ENCODE measurements around the gene SLC35A5.

SLC35A5 gene

DNA sequence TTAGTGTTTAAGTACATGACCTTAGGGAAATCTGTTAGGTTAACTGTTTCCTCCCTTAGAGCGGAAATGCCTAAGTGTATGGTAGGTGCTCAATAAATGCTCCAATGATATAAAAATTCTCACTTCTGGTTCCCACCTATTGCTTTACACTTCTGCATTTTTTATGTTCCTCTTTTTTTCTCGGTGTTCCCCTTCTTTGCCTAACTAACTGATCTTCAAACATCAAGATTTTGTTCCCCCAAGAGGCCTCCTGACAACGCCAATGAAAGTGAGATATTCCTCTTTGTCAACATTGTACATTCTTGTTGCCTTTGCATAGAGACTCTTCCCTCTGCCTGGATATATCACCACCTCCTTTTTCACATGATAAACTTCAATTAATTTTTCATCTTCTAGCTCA is 17.4 kb downstream of the SLC35A5 start:
- DNase-seq, result peak; percentile 34

DNA sequence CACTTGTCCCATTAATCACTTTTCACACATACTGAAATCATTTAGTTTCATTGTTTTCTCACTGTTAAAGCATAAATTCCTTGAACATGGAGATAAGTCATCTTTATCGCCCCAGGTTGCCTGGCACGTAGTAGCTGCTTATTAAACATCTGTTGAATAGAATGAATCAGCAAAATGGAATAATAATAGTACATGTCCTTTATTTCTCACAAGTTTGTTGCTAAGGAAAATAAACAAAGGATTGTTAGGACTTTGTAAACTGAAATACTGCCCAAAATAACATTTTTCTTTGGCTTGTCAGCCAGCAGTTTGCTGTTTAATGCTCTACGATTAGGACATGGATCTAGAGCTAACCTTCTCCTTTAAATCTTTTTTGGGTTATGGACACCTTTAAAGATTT is 17.9 kb downstream of the SLC35A5 start:
- DNase-seq, result no peak

DNA sequence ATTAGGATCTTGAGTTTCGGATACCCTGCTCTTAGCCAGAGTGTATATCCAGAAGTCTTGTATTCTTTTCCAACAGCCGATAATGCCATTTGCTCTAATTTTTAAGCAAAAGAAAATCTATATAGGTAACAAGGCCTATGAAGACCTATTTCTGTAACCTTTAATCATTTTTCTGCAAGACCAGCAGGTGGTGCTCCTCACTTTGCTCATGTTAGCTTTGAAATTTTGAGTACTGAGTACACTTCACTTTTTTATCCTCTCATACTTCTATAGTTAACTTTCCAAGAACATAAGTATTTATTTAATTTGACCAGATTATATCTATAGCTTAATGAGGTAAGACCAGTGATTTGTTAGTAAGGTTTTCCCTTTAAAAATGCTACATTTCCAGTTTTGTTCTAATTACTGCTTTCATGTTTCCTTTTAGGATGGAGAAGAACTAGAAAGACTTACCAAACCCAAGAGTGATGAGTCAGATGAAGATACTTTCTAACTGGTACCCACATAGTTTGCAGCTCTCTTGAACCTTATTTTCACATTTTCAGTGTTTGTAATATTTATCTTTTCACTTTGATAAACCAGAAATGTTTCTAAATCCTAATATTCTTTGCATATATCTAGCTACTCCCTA is 20.5 kb downstream of the SLC35A5 start:
- DNase-seq, result peak; percentile 3

DNA sequence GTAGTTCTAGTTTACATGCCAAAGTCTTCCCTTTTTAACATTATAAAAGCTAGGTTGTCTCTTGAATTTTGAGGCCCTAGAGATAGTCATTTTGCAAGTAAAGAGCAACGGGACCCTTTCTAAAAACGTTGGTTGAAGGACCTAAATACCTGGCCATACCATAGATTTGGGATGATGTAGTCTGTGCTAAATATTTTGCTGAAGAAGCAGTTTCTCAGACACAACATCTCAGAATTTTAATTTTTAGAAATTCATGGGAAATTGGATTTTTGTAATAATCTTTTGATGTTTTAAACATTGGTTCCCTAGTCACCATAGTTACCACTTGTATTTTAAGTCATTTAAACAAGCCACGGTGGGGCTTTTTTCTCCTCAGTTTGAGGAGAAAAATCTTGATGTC is 21.3 kb downstream of the SLC35A5 start:
- no peak for DNase-seq

DNA sequence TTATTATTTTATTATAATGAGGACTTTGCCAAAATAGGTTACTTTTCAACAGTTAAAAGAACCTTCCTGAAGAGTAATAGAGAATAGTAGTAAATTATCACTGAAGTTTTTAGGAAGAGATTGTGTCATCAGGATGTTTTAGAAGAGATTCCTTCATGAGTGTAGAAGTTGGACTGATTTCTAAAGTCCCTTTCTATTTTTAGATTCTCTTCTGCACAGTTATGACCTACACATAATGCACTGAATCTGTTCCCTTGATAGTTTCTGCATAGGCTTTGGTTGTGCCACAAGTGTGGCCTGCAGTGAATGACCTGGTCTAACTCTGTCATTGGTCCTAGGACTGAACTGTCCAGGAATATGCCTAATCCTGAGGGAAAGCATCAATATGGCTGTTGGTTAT is 23.9 kb downstream of the SLC35A5 start:
- DNase-seq, result no peak

DNA sequence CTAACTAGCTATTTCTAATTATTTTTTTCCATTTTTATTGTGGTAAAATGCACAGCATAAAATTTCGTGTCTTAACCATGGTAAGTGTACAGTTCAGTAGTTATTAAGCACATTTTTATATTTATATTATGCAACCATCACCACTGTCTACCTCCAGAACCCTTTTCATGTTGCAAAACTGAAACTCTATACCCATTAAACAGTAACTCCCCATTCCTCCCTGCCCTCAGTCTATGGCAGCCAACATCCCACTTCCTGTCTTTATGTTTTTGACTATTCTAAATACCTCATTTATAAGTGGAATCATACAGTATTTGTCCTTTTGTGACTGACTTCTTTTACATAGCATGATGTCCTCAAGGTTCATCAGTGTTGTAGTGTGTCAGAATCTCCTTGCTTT is 25.5 kb downstream of the SLC35A5 start:
- DNase-seq, result no peak

DNA sequence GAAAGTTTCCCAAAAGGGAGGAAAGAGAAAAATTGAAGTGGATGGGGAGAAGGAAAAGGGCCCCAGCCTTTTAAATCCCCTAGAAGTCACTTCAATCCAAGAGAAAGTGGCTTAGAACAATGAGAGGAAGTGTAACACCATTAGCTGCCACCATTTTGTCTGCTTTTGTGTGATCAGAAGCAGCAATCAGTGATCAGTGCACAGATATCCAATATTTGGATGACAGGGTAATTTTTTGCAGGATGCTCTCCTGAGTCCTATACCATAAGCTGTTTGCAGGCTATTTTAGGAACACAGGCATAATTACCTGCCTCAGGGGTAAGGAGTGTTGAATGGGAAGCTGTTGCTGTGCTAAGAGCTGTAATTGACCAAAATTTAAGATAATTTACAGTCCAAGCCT is 31.4 kb downstream of the SLC35A5 start:
- no peak for DNase-seq

DNA sequence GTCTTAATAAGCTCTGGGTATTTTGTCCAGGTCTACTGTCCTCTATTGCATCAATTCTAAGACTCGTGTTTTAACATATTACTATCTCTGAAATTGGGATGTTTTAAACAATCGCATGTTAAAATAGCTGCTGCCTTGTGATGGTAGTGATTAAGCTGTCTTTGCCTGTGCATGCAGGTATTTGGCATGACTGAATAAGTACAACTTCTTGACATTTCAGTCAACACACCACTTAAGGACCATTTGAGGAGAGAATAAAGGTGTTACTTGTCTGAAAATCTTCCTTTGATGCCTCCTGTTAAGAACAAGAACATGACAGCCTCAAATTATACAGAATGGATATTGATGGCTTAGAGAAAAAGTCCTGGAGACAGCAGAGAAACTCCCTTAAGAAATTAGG is 33.0 kb downstream of the SLC35A5 start:
- no peak for DNase-seq

DNA sequence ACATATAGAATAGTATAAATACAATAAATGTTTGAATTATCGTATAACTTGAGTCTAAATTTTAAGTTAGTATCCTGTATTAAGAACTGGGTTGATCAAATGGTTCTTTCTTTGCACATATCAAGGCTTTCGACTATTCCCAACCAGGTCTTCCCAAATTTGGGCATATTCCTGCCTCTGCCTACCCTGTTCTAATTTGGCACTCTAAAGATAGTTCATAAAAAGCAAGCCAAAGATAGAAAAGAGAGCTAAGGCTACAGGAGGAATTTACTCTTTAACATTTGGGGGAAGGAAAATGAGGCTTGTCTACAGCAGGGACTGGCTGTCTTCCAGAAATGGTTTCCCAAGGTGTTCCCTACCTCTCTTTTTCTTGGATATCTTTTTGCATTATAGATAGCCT is 36.1 kb downstream of the SLC35A5 start:
- DNase-seq, result no peak

DNA sequence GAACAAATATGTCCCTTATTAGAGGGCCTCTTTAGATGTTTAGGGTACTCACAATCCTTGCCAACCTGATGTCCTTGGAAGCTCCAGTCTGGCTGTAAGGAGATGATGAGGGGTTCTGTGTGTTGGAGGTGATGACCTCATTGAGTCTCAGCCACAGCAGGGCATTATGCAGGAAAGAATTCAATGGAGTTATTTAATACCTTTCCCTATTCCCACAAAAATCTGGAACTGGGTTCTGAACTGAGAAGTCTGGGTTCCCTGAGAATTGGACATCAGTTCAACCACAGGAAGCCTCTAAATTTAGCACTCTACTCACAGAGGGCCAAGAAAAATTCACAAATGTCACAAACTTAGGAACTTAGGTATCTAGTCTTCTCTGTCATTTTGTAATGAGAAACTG is 36.9 kb downstream of the SLC35A5 start:
- DNase-seq, result no peak

DNA sequence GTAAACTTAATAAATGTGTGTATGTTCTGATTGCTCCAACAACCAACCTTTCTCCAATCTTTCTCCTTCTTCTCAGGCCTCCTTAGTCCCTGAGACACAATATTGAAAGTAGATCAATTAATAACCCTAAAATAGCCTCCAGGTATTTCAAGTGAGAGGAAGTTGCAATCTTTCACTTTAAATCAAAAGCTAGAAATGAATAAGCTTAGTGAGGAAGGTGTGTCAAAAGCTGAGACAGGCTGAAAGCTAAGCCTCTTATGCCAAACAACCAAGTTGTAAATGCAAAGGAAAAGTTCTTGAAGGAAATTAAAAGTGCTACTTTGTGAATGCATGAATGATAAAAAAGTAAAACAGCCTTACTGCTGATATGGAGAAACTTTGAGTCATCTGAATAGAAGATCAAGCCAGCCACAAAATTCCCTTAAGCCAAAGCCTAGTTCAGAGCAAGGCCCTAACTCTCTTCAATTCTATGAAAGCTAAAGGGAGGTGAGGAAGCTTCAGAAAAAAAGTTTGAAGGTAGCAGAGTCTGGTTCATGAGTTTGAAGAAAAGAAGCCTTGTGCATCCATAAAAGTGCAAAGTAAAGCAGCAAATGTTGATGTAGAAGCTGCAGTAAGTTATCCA is 40.5 kb downstream of the SLC35A5 start:
- DNase-seq, result no peak

DNA sequence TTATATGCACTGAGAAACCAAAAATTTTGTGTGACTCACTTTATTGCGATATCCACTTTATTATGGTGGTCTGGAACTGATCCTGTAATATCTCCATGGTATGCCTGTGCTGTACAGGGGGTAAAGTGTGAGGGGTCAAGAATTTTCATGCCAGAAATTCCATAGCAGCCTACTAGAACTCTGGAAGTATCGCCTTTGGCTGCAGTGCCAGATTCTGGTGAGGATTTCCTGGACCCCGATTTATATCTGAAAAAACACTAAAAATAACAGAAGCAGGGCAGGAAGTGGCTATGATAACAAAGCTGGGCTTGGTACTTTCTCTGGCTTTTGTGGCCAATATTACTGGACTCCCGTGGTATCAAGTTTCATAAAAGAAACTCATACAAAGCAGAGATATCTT is 42.7 kb downstream of the SLC35A5 start:
- DNase-seq, result no peak

DNA sequence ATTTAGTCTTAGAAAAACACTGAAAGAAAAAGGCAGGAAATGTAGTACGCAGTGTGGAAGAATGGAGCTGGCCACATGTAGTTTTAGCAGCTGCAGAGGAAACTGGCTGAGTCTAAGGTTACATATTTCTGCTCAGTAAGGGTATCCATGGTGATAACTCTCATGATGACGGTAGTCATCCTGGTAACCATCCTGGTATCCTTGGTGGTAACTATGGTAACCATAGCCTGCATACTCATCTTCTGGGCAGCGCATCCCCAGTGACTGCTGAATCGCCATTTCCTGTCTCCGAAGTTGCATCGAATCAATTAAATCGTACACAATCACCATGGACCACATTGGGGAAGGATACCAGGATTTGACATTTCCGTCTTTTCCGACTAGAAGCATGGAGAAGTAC is 43.4 kb downstream of the SLC35A5 start:
- no peak for DNase-seq

DNA sequence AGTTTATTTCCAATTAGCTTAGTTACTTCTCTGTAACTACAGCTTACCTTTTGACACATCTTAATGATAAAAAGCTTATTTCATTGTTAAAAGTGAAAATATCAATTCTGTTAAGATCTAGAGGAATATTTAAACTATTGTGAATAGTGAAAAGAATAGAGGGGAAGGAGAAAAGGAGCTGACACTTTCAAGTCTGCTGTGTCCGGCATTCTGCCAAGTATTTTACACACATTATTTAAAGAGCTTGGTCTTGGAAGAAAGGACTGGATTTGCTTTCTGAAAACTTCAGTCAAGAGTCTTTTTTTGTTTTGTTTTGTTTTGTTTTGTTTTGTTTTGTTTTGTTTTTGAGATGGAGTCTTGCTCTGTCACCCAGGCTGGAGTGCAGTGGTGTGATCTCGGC is 44.3 kb downstream of the SLC35A5 start:
- no peak for DNase-seq

DNA sequence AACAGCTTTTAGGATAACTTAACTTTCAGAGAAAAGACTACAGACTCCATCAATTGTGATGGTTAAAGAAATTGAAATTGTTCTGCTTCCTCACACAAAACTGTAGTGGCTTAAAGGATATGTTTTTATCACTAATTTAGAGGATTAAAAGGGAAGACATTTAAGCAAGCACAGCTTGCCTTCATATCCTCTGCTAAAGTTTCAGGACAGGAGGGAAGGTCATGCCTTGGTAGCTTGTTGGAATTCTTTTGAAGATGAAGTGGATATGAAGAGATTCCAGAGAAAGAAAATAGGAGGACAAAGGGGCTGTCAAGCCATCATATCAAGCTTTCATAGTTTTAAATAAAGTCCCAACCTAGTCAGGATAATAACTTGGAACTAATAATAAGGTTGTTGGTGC is 46.0 kb downstream of the SLC35A5 start:
- no peak for DNase-seq

DNA sequence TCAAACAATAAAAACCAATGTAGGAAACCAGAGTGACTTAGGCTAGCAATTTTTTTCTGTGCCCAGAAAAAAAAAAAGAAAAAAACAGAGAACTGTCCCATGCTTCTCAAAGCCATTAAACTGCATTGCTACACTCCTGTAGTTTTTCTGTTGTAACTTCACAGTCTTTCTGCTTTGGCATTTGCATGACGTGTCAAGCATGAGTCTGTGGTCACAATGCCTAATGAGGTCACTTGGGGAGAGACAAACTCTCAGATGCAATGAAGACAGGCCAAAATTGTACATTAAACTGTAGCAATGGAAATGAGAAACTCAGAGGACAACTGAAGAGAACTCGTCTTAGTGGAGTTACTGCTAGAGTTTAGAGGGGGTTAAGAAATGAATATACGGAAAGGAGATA is 48.3 kb downstream of the SLC35A5 start:
- DNase-seq, result no peak

DNA sequence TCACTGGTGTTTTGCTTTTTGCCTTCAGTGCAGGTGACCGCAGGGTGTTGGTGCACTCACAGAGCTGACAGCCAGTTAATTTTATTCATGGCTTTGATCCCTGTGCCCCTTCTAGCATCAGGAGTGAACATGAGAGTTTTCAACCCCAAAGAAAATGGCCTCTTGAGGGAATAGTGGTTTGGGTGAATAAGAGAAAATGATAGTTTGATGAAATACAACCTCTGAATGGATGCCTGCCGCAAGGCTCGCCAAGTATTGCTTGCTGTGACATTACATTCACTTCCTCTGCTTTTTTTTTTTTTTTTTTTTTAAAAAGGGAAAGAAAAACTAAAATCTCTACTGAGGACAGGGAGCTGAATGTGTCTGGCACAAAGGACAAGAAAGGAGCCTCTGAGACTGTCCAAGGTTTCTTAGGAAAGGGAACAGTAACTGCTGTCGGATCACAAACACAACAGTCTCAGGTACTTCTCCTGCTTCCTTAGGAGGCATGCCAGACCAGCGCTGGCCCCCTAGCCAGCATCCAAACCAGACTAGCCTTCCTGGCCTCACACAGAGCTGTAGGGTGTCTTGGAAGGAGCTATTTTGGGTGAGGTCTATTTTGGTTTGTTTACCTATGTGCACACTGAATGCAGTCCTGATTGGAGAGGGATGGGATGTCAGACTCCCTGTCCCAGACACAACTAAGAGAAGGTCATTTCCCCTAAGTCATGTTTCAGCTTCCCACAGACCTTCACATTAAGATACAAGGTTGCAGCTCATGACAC is 50.1 kb downstream of the SLC35A5 start:
- no peak for DNase-seq

DNA sequence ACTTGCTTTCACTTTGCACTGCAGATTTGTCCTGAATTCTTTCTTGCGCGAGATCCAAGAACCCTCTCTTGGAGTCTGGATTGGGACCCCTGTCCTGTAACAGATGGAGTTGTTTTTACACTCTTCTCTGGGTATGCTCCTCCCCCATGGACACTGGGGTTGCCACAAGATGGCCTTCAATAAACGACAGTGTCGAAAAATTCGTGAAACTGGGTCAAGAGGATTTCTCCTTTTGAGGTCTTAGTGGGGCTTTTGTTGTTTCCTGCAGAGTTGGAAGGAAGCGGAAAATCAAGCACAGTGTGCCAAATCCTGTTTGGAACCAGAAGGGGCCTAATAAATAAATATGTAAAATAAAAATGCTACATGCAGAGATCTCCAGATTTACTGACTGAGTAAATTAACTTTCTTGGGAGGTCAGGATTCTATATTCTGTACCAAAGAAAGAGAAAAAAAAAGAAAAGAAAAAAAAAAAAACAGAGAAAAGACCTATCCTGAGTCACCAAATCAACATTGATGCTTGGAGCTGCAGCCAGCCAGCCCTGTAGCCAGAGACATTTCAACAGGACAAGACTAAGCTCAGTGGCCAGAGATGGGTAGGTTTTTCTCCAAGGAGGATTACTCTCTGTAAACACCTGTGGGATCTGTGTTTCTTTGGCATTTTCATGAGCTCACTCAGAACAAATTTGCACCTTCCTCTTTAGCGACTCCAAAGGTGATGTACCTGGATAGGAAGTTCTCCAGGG is 54.3 kb downstream of the SLC35A5 start:
- DNase-seq, result no peak

DNA sequence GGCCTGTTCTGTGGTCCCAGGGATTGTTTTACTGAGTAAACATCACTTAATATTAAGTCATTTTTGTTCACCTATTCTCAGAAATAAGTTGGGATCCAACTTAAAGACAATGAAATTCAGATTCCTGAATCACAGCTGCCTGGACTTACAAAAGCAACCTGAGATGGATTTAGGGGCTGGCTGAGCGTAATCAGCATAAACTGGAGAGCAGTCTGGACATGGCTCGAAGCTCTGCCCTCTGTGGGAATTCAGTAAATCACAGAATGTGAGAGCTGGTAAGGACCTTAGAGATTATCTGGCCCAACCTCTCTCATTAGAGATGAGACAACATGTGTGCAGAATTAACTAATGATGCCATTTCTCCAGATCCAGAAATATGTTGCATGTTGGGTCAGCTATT is 55.4 kb downstream of the SLC35A5 start:
- DNase-seq, result no peak

DNA sequence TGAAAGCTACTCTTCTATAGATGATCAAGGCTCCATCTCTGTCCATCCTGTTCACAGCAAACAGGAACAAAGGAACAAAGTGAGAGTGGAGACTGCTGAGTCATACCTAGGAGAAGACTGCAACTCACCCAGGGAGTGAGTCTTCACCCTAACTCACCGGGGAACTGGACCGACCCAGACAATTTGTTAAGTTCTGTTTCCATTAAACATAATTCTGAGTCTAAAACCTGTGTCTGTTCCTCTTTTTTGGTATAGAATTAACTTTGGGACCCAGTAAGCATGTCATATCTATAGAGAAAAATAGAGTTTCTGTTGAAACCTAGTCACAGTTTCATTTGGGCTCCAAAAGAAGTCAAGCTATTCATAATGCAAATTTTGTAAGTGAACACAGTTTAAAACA is 57.5 kb downstream of the SLC35A5 start:
- no peak for DNase-seq

DNA sequence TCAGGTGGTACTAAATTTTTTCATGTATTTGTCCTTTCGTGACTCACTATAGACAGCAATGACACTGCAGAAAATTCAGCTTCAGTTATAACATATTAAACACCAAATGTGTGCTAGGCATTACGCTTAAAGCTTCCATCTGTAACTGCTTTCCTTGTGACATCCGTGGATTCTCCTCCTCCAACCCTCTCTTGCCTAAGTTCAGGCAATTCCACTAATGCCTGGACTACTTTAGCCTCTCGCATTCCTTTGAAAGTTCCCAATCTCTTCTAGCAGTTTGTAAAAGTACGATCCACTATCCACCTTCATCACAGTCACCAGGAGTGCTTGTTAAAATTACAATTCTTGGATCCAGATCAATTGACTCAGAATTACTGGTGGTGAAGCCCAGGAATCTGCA is 61.4 kb downstream of the SLC35A5 start:
- DNase-seq, result no peak

DNA sequence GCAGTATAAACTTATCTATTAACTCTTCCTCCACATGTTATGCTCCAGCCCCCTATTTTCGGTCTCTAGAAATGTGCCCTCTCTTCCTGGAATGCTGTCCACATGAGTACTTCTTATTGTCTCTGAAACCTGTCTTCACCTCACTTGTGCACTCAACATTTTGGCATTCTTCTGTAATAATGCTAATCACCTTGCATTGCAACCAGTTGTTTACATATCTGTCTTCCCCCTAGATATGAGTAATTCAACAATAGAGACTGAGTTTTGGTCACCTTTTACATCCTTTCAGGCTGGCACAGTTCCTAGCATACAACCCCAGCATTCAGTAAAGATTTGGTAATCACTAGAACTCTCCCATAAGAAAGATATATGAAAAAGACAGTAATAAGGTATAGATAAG is 61.9 kb downstream of the SLC35A5 start:
- no peak for DNase-seq

DNA sequence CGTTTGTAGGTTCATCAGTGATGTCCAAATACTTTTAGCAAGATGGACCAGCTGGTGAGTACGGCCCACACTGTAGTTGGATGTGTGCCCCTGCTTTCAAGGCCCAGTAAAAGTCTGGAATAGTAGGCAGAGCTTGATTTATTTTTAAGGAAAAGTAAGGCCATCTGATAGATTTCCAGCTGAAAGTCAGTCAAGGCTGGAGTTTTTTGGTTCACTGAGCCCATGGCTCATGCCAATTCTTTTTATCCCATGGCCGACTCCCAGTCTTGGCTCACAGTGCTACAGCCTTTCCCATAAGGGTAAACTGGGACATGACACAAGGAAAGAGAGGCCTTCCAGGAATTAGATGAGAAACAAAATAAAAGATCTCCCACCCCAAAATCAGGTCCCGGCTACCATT is 65.6 kb downstream of the SLC35A5 start:
- DNase-seq, result no peak

DNA sequence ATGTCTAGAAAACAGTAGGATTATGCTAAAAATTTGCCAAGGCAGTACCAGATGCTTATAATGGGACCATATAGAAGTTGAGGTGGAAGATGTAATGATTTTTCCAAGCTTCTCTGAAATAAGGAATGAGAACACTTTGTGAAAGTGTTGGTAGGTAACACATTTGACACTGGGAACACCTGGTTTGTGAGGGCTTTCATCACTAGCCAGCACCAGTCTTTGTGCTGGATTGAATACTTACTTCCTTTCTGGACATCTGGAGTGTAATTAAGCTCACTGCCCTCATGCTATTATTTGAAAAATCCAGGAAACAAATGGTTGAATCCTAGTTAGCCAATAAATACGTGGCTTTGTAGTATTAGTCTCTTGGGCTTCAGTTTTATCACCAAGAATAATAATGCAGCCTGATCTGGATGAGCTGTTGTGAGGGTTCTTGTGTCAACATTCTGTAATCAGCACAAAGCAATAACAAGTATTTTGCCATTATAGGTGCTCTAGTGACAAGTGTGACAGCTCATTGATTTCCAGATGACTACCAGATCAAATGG is 66.1 kb downstream of the SLC35A5 start:
- no peak for DNase-seq

Data from GDM1 (cell line).